Measurements from ENCODE around the gene CLPSL2. TPM values are rescaled to one million over a fixed set of nuclear protein-coding genes. Genes with fewer than 3 reads are reported as not detected.
"Not testable (repeated sequence)": the region's sequence is repeated elsewhere in the genome, so short reads cannot be mapped to it uniquely, and the experiment has no call there.

CLPSL2 gene
- total and polyA plus RNA-seq, 12 donors = not detected

GRCh38 chr6:35731414-35731735 is 45.0 kb upstream of the CLPSL2 start:
- Histone ChIP-seq H3K36me3 (replicated peaks in 1 of 2) (no peaks in the 10 kb centered on the region), H3K9me3 (replicated peaks in 1 of 3) (no peaks in the 10 kb centered on the region), H3K27ac (peak overlapping the region; percentile 97 to 100 (median 98)), H3K27me3 (no peaks in the 10 kb centered on the region), H3K4me1 (replicated peaks in 1 of 2) (peaks cover 55 to 75% of the 10 kb centered on the region in 2 donors), H3K4me3 (peak overlapping the region; percentile 30 to 86 (median 53))
- WGBS, 4 donors = 0 to 1% (median 0%) methylated on average over 12 to 23 of the region's 23 CpGs; no CpG with 5 or more reads in 1 of the 4 donors
- intact Hi-C loops (cut with DNase I) = loop anchor here (5.0 to 10.0 kb wide), 2 partner anchors 97 to 134 kb away; no protein-coding TSS in a partner anchor
- TF ChIP-seq CTCF (IDR thresholded peaks at IDR 0.05) = peak in 1 of 6 experiments; percentile 6
- peak; percentile 64 to 80 for TF ChIP-seq POLR2A (IDR thresholded peaks at IDR 0.05)
- peak; percentile 94 to 99 (median 97) for DNase-seq

- H3K4me3 ChIP-seq = peak overlapping the region; percentile 30 to 86 (median 53)
- H3K9me3 ChIP-seq (replicated peaks in 1 of 3) = no peaks in the 10 kb centered on the region
- WGBS, 4 donors = 0 to 1% (median 0%) methylated on average over 2 to 61 of the region's 61 CpGs
- H3K4me1 ChIP-seq (replicated peaks in 1 of 2) = peaks cover 49 to 72% of the 10 kb centered on the region in 2 donors
- H3K27me3 ChIP-seq = no peaks in the 10 kb centered on the region
- no peaks in the 10 kb centered on the region for H3K36me3 ChIP-seq (replicated peaks in 1 of 2)
- peak overlapping the region; percentile 97 to 100 (median 98) for H3K27ac ChIP-seq
- intact Hi-C loops (cut with DNase I) = loop anchor here (5.0 to 10.0 kb wide), 2 partner anchors 97 to 135 kb away; no protein-coding TSS in a partner anchor
- TF ChIP-seq POLR2A (IDR thresholded peaks at IDR 0.05) (peak in 1 of 2 donors; percentile 78), CTCF (IDR thresholded peaks at IDR 0.05) (peak in 2 of 6 experiments; percentile 9 to 14)
- DNase-seq = peak; percentile 96 to 98 (median 97)
These were observed 44.5 kb upstream of the CLPSL2 start for GRCh38 chr6:35731736-35732532.

- peak overlapping the region in 3 of 5 donors; percentile 98 to 100 (median 99) for H3K27ac ChIP-seq
- H3K27me3 ChIP-seq = no peaks in the 10 kb centered on the region
- WGBS, 4 donors = 80 to 90% (median 80%) methylated on average over 8 of the region's 8 CpGs
- no peaks in the 10 kb centered on the region for H3K9me3 ChIP-seq (replicated peaks in 1 of 3)
- no peak for TF ChIP-seq POLR2A (IDR thresholded peaks at IDR 0.05)
- no peak for TF ChIP-seq CTCF (IDR thresholded peaks at IDR 0.05)
- DNase-seq = no peak
- H3K4me1 ChIP-seq (replicated peaks in 1 of 2) = peaks cover 35 to 56% of the 10 kb centered on the region in 2 donors
- no peak overlapping the region for H3K4me3 ChIP-seq
- H3K36me3 ChIP-seq (replicated peaks in 1 of 2) = no peaks in the 10 kb centered on the region
- intact Hi-C loops (cut with DNase I) = loop anchor here (5.0 to 10.0 kb wide), 2 partner anchors 99 to 136 kb away; no protein-coding TSS in a partner anchor
These were observed 42.8 kb upstream of the CLPSL2 start for GRCh38 chr6:35733633-35734032.

- Histone ChIP-seq H3K27ac (peak overlapping the region in 2 of 5 donors; percentile 99 to 100), H3K4me1 (replicated peaks in 1 of 2) (peaks cover 28 to 50% of the 10 kb centered on the region in 2 donors)
- DNase-seq; H3K9me3 ChIP-seq (replicated peaks in 1 of 3); H3K36me3 ChIP-seq (replicated peaks in 1 of 2); H3K27me3 ChIP-seq; H3K4me3 ChIP-seq: not testable (repeated sequence)
- WGBS, 4 donors = 92 to 97% (median 96%) methylated on average over 12 of the region's 12 CpGs
- intact Hi-C loops (cut with DNase I) = loop anchor here (5.0 to 10.0 kb wide), 2 partner anchors 100 to 137 kb away; no protein-coding TSS in a partner anchor
These were observed 42.1 kb upstream of the CLPSL2 start for GRCh38 chr6:35734319-35734718.

Measured in adrenal gland (tissue), 12 donors.